ENCODE results near the gene POP4.

Gene POP4

DNA sequence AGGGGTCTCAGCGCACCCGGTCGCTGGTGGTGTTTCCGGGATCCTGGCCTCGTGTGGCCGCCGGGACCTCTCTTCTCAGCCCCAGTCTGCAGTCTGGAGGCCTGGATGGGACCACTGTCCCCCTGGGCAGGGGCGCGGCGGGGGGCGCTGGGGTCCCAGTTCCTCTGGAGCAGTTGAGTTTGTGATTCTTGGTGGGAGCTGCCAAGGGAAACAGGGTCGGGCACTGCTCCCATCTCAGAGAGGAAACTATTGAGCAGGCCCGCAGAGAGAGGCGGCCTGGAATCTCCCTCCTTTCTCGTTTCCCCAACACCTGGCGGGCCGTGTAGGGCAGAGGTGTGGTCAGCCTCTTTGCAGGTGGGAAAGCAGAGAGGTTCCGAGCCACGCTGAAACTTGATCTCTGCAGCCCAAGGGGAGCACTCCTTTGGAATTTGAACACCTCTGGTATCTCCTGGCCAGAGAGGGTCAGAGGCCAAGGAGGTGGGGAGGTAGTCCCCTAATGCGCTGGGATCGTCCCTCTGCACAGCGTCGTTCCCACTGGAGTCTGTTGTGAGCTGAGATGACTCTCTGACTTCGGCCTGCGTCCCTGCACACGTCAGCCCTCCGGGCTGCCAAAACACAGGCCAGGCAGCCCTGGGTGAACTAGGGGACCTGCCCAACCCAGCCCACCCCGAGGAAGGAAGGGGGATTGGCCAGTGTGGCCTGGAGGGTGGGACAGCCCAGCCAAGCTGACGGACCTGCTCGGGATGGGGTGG, 59.9 kb downstream of the POP4 start:
- peak in 1 of 2 donors; percentile 30 for DNase-seq

All from CD4-positive, alpha-beta T cell treated with Interleukin-1 beta for 1 hour (primary cell).